DMS53 treated with DMSO at 0.1 percent for 48 hours (cell line): ENCODE data around the gene ZBTB5.
"Not testable (repeated sequence)": the region's sequence is repeated elsewhere in the genome, so short reads cannot be mapped to it uniquely, and the experiment has no call there.

Source experiments
- DNase-seq: peaks from one replicate; lab custom pipeline; 2025; ENCODE audit not compliant: unreplicated experiment; lab: John Stamatoyannopoulos, UW

The ZBTB5 gene

GRCh38 chr9:37408933-37409710, 56.1 kb downstream of the ZBTB5 start:
- DNase-seq: no peak

DNA sequence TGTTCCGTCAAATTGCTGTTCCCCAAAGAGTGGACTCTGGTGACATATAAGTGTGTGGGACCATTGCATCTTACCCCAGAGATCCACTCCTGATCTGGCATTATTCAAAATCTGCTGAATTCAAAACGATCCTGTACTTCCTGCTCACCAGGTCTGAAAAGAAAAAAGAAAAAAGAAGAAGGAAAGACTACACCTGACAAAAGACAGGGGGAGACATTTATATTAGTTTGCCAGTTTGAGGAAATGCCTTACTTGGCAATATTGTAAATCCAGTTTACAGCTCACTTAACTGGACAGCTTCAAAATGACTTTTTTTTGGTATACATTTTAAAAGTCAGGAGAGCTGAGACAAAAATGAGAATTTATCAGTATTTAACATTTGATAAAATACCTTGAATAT, 57.8 kb downstream of the ZBTB5 start:
- DNase-seq: peak; percentile 13

DNA sequence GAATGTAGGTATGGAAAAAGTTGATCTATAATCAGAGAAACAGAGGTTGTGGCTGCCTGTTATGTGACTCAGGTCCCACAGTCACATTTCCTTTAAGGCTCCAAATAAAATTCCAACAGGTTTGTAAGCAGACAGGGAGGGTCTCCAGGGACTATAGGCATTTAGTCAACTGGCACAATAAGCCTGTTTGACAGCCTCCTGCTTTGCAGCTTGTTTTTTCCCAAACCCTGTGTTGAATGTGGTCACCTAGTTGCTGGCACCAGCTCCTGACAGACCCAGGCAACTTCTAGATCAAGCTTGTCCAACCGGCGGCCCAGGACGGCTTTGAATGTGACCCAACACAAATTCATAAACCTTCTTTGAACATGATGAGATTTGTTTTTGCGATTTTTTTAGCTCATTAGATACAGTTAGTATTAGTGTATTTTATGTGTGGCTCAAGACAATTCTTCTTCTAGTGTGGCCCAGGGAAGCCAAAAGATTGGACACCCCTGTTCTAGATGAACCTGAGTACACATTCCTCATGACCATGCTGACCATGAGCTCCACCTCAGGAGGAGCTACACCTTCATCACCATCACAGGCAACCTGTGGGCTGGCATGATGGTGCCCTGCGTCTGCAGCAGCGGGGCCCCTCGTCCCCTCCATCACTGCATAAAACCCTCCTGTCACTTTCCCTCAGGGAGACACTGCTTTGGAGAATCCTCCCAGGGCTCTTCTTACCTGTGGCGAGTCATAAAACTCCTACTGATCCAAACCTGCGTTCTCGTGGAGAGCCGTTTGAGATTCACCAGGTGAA, 58.4 kb downstream of the ZBTB5 start:
- DNase-seq: no peak

- DNase-seq: no peak
Observed at GRCh38 chr9:37405764-37406380, 59.4 kb downstream of the ZBTB5 start.

DNA sequence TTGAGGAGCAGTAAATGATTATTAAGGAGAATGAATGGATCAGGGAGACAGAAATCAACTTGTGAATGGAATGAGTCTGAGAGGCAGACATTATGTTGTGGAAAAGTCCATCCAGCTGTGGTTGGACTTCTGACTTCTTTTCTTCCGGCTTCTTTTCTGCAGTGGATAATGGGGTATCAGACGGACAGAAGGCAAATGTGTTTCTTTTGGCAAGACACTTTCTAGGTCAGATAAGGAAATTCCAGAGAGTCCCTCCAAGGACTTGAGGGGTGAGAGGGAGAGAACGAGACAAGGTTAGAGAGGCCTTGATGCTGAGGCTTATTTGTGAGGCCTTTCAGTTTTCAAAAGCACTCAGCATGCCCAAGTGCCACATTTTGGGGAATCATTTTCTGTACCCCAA, 59.9 kb downstream of the ZBTB5 start:
- no peak for DNase-seq

DNA sequence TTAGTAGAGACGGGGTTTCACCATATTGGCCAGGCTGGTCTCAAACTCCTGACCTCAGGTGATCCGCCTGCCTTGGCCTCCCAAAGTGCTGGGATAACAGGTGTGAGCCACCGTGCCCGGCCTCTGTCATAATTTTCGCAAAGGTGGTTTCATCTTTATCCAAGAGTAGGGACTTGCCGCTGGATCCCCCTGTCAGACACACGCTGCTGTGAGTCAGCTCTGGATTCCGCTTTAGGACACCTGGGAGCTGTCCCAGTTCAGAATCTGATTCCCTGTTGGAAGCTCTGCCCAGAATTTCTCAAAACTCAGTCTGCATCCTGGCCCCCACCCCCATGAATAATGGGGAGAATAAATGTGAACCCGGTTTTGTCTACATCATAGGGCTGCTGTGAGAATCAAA, 60.7 kb downstream of the ZBTB5 start:
- DNase-seq: no peak

GRCh38 chr9:37399336-37399735, 65.9 kb downstream of the ZBTB5 start:
- no peak for DNase-seq

GRCh38 chr9:37398464-37399025, 66.7 kb downstream of the ZBTB5 start:
- no peak for DNase-seq

- not testable (repeated sequence) for DNase-seq
Observed at GRCh38 chr9:37397948-37398347, 67.3 kb downstream of the ZBTB5 start.

DNA sequence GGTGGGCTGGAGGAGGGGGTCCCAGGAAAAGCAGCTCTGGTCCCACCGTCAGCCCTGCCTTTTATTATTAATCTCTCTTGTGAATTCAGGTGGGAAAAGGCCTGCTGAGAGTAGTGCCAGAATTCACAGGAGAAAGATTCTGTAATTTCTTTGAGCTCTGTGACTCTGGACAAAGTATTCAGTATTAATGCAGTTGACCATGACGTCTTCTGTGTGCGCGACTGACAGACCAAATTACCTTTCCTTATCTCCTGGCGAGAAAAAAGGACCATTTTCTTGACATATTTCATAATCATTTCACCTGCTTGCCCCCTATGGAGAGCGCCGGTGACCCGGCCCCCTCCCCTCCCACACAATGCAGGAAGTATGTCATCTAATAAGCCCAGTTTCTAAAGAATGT, 69.6 kb downstream of the ZBTB5 start:
- no peak for DNase-seq

- no peak for DNase-seq
Observed at GRCh38 chr9:37395229-37395628, 70.0 kb downstream of the ZBTB5 start.

DNA sequence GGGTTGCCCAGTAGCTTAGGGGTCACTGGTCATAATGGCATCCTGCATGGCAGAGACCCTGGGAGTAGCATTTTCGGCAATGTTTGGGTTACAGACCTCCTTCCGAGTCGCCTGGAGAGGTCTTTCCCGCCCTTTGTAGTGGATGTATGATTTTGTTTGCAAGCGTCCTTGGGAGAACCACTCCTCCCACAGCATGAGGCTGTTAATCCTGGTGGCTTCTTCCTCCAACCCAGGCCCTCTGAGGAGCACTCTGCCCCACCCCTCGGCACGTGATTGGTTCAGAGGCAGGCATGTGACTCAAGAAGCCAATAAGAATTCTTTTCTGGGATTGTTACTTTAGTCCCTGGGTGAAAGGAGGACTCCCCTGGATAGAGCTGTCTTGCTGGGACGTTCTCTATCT, 73.0 kb downstream of the ZBTB5 start:
- no peak for DNase-seq

DNA sequence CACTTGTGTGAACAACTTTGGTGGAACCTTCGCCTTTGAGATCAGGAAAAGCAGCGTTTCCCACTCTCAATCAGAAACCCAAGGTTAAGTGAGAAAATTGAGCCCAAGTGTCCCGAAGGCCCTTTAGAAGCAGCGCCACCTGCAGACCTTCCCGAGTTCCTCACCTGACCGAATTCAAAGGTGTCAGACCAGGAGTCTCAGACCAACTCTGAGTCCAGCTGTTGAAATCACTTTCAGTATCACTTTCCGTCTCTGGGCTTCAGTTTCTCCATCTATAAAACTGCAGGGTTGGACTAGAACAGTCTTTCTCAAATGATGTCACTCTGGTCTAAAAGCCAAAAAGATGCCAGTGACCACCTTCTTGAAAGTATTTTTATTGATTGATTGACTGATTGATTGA, 74.5 kb downstream of the ZBTB5 start:
- DNase-seq: peak; percentile 50
